NCI-H1105 treated with DMSO at 0.1 percent for 48 hours (cell line): ENCODE measurements around the gene REEP1.

ENCODE experiments used
- DNase-seq: peaks from one replicate; lab custom pipeline; 2025; lab: John Stamatoyannopoulos, UW

The REEP1 gene, protein sequence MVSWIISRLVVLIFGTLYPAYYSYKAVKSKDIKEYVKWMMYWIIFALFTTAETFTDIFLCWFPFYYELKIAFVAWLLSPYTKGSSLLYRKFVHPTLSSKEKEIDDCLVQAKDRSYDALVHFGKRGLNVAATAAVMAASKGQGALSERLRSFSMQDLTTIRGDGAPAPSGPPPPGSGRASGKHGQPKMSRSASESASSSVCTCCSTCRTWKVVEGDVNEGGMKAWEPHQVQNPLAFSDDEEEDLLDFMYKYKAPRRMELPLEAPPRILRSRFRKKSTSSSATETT

DNA sequence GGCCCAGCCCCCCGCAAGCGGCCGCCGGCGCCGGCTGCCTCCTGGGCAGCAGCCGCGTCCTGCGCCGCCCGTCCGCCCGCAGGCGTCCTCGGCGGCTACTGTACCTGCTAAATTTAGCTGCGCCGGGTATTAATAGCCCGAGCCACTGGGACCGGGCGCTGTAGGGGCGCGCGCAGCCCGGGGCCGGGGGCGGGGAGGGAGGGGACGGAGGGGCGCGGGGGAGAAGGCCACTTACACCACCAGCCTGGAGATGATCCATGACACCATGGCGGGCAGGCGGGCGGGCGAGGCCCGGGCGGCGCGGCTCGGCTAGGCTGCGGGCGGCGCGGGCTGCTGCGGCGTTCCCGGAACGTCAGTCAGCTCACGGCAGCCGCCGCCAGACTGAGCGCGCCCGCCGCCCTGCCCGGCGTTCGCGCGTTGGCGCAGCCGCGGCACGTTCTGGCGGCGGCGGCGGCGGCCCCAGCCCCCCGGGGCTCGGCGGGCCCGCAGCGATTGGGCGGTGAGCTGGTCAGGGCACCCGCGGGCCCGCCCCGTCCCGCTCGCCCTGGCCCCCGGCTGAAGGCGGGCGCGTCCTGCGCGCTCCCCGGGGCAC lies at the start of gene REEP1:
REEP1 (minus strand) TSS at position 383 of the 592 bp plus-strand sequence; CDS start at position 267, 116 bp downstream.
- peak; percentile 29 for DNase-seq

DNA sequence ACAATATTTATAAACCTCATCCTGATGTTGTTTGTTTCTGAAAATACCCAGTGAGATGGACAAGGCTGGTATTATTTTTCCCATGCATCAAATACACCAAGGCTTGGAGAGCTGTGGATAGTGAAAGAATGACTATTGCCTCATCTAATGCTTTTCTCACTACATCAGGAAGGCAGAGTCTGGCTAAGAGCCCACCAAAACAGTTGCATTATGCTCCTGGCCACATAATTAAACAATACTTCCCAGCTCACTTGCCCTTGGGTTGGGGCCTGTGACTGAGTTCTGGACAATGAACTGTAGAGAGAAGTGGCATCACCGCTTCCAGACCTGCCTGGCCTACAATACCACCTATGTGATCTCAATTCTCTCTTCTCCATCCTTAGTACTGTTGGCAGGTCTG lies 46.4 kb upstream of the REEP1 start:
- DNase-seq, result no peak

DNA sequence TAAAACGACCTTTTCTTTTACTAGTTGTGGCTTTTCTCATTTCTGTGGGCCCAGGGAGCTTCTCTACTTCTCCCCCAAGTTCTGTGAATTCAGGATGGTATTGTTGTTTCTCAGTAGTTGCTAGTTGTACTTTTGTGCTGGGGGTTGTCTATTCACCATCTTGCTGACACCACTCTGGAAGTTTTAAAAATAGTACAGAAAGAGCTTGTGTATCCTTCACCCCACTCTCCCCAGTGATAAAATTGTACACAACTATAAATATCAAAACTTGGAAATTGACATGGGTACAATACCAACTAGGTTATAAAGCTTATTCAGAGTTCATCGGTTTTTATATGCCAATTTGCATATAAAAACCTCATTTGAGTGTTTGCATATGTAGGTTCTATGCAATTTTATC lies 45.3 kb upstream of the REEP1 start:
- no peak for DNase-seq

DNA sequence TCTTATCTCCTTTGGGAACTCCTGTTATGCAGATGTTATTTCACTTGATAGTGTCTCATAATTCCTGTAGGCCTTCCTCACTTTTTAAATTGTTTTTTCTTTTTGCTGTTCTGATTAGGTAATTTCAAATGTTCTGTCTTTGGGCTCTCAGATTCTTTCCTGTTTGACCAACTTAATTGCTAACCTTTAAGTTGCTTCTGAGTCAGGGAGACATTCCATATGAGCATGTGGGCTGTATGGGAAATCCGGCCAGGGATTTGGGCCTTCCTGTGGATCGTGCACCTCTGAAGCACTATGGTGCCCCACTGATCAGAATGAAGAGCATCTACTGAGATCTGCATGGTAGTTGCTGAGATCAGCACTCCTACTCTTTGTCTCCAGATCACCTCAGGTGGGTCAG lies 44.7 kb upstream of the REEP1 start:
- DNase-seq, result no peak

DNA sequence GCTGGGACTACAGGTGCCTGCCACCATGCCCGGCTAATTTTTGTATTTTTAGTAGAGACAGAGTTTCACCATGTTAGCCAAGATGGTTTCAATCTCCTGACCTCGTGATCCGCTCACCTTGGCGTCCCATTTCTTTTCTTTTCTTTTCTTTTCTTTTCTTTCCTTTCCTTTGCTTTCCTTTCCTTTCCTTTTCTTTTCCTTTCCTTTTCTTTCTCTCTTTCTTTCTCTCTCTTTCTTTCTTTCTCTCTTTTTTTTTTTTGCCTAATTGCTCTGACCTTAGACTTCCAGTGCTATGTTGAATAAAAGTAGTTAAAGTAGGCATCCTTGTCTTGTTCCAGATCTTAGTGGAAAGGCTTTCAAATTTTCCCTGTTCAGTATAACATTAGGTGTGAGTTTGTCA lies 41.0 kb upstream of the REEP1 start:
- DNase-seq, result no peak

DNA sequence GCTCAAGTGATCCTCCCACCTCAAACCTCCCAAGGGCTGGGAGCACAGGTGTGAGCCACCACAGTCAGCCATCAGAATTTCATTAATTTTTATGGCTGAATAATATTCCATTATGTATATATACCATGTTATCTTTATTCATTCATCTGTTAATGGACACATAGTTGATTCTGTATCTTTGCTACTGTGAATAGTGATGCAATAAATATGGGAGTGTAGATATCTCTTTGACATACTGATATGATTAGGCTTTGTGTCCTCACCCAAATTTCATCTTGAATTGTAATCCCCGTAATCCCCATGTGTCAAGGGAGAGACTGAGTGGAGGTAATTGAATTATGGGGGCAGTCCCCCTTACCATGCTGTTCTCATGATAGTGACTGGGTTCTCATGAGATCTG lies 38.2 kb upstream of the REEP1 start:
- no peak for DNase-seq

DNA sequence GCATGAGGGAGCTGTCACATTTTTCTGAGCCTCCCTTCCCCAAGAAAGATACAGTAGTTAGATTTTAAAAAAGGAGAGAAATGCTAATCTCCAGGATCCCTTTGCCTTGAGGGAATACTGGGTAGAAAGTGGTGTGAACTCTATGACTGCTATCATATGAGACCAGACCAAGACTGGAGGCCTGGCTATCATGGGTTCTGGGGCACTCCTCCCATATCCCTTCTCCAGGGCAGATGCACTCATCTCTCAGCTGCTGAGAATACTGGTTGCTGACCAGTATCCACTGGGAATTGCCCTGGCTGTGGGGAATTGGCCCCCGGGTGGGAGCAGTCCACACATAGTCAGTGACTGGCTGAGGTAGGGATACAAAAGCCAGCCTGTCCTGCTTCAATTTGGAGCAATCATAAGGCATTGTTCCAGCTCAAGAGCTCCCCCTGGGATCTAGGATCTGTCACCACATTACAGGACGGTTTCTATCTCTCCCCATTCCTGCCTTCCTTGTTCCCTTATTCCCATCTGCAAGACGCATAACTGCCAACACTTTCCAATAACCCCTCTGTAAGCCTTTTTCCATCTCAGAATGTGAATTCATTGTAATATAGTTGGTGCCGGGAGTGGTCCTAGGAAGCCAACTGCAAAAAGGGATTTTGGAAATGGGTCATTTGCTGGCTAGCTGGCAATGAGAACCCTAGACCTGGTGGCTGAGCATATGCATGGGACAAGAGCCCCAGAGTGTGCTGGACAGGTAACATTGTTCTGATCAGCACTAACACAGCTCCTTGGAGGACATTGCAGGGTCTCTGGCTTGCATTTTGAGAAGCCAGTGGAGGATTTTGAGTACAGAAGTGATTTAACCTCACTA lies 35.4 kb upstream of the REEP1 start:
- peak; percentile 20 for DNase-seq

DNA sequence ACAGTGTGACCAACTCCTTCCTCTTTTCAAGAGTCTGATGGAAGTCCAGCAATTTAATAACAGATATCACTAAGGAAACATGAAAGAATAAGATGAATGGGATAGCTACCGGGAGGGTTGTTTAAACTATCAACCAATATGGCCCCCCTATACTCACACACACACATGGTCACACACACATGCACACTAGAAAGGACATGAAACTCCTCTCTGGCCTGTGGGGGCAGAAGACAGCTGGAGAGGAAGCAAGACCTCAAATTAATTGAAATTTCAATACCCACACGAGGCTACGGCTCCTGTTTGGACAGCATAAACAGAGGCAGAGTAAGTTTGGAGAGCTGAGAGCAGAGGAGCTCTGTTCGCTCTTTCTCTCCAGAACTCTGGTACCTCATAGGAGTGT lies 34.7 kb upstream of the REEP1 start:
- no peak for DNase-seq

DNA sequence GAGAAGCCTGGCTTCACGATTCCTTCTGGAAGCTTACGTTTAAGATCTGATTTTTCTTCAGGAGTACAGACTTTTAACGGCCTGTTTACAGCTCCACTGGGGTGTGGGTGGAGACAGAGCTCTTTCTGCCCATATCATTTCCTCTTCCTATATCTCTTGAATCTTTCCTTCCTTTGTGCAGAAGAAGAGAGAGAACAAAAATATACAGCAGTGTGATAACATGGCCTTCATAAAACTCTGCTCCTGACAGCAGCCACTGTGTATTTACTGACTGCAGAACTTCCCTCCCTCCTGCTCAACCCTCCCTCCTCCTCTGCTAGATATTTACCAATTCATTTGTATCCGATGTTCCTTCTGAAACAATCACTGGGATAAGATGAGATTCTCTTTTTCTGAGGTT lies 34.1 kb upstream of the REEP1 start:
- DNase-seq, result no peak

DNA sequence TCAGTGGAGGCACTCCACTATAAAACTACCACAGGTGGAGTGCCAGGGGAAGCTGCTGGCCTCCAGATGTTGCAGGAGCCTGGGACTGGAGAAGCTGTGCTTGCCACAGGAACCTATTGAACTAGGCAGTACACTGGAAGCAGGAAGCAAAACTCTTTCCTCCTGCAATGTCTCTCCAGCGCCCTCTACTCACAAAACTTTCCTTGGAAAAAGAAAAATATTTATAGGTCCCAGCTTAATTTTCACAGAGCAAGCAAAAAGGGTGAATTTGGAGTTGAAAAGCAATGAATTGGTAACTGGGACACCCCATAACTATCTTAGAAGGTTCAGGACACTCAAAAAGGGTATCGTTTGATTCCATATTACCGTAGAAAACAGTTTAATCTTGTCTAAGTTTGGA lies 33.2 kb upstream of the REEP1 start:
- DNase-seq, result no peak

DNA sequence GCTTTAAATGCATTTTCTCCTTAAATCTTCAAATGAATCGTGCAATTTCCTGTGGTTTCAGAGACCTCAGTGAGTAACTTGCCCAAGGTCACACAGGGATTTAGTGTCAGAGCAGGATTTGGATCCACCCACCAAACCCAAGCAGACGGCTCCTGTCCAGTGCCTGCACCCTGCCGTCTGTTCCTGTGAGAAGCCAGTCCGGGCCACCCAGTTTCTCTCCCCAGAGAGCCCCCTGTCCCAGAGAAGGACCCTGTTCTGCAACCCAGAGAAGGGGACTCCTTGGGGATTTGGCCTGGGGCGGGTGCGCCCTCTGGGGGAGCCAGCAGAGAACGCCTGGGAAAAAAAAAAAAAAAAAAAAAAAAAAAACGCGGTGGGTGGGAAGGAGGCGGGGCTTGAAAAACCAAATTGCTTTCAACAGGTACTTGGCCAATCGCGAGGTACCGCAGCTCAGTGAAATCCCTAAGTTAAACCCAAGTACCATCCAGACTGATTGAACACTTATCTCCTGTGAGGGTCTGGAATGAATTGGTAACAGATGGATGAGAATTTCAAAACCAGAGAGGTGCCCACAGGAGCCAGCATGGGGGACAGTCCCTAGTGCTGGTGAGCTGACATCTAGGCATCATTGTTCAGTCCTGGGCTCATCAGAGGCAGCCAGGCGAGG lies 30.9 kb upstream of the REEP1 start:
- peak; percentile 26 for DNase-seq

DNA sequence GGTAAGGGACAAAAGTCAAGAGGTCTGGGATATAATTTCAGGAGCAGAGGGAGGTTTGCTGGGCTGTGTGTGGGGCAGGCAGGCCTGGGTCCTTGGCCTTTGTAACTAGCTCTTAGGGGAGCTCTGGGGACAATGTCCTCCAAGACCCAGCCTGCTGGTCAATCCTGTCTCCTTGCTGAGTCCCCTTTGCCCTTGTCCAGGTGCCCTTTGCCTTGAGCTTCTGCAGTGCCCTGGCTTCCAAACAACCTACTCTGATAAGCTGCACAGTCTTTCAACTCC lies 30.0 kb upstream of the REEP1 start:
- DNase-seq, result no peak

DNA sequence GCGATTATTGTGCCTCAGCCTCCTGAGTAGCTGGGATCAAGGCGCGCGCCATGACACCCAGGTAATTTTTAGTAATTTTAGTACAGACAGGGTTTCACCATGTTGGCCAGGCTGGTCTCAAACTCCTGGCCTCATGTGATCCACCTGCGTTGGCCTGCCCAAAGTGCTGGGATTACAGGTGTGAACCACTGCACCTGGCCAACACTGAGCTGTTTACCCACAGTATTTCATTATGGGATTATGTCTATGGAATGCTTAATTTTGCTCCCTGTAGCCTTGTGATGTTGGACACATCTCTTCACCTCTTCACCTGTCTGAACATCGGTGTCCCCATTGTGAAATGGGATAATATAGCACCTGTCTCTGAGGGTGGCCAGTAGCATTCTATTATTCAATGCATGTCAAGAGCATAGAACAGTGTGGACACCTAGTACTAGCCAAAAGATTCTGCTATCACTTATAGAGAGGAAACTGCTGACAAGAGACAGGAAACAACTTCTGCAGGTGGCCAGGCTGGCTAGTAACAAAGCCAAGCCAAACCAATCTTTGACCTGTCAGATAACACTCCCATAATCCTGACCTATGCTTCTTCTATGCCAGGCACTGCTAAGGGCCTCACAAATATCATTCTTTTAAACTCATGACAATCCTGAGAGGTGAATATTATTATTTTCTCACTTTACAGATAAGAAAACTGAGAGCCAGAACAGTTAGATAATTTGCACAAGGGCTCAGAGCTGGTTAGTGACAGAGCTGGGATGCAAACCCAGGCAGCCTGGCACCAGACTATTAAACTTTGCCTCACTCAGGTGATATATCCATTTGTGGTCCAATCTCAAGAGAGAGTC lies 29.4 kb upstream of the REEP1 start:
- no peak for DNase-seq

DNA sequence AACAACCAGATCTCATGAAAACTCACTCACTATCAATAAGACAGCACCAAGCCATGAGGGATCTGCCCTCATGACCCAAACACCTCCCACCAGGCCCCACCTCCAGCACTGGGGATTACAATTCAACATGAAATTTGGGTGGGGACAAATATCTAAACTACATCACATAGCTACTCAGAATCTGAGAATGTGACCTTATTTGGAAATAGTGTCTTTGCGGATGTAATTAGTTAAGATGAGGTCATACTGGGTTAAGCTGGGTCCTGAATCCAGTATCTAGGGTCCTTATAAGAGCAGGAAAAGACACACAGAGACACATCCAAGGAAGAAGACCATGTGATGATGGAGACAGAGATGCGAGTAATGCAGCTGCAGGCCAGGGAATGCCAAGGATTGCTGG lies 27.5 kb upstream of the REEP1 start:
- no peak for DNase-seq

DNA sequence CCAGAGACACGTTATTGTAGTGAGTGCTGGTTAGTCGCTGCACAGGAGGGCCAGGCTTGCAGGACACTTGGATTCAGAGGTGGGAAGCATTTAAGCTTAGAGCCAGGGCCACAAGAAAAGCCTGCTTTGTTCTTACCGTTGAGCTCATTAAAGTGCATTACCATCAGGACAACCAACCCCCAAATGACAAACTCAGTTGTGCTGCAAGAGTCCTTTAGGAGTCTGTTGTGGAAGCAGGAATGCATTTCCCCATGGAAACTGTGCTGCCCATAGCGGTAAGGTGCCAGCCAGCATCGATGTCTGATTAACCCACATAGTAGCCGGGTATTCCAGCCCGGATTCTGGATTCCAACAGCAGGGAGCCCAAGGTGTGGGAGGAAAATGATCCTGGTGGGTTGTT lies 23.4 kb upstream of the REEP1 start:
- DNase-seq, result no peak

DNA sequence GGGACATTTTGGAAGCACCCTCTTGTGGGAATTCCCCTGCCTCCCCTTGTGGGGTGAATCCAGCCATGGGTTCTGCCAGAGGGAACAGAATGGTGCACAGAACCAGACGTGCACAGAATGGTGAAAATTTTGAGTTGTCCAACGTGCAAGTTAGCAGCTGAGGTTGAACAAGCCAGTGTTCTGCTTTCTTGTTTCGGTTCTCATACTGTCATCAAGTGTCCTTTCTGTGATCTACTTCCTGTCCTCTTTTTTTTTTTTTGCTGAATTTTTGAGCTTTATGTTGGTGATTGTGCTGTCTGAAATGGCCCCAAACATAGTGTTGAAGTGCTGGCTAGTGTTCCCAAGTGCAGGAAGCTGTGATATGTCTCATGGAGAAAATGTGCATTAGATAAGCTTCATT lies 21.5 kb upstream of the REEP1 start:
- no peak for DNase-seq

DNA sequence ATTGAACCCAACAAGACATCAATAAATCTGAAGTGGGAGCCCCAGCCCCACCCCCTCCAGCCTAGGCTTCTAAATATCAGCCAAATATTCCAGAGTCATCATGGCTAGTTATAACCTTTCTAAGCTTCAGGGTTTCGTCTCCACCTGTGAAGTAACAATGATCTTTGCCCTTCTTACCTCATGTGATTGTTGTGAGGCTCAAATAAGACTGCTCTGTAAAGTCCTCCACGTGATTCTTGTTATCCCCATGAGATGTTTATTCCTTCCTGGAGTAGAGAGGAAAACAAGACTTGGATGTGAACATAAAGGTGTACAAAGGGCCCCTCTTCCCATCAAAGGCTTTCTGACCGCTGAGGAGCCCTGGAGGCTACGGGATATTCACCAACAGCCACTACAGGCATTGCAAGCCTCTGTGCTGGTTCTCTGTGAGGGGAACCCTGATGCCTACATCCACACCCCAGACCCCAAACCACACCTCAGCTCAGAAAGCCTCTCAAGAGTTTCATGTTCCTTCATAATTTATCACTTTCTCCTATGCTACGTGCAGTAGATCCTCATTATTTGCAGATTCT lies 20.1 kb upstream of the REEP1 start:
- no peak for DNase-seq

DNA sequence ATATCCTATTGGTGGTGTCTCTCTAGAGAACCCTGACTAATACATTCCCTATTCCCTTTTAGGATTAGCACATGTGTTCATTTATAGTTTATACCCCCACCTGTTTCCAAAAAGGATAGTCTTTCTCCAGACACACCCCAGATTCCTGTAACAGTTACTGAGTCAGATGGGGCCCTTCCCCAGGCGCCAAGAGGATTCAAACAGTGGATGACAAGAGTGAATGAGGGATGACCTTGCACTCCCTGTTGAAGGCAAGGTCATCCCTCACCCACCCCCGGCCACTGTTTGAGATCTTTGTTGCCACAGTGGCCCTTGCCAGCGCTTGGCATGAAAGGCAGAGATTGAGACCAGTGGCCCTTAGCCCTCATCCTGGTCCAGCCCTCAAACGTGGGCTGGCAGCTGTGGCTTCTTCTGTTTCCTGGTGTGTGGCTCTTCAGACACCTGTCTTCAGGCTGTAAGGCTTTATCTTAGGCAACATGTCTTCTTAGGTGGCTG lies 15.3 kb upstream of the REEP1 start:
- DNase-seq, result no peak

DNA sequence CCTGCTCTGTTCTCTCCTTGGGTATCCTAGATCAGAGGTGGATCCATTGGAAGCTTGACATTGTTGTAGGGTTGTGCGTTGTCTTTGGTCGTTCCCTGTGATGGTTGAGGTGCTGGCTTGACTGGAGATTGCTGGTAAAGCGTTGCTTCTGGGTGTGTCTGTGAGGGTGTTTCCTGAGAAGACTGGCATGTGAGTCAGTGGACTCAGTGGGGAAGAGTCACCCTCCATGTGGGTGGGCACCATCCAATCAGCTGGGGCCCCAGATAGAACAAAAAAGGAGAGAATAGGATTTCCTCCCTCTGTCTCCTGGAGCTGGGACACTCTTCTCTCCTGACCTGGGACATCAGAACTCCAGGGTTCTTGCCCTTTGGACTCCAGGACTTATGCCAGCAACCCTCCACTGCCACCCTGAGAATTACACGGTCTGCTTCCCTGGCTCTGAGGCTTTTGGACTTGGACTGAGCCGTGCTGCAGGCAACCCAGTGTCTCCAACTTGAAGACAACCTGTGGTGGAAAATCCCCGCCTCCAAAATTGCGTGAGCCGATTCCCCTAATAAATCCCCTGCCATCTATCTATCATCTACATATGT lies 14.8 kb upstream of the REEP1 start:
- no peak for DNase-seq

DNA sequence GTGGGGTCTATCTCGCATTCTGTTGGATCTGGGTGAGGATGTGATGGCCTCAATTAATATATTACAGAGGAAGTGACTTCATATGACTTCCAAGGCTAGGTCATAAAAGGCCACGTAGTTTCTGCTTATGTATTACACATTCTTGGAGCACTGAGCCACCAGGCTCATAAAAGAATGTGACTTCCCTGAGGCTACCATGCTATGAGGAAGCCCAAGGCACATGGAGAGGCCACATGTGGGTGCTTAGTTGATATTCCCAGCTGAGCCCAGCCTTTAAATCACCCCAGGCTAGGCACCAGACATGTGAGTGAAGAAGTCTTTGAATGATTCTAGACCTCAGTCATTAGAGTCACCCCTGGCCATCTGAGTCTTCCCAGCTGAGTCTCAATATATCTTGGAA lies 13.3 kb upstream of the REEP1 start:
- DNase-seq, result no peak

DNA sequence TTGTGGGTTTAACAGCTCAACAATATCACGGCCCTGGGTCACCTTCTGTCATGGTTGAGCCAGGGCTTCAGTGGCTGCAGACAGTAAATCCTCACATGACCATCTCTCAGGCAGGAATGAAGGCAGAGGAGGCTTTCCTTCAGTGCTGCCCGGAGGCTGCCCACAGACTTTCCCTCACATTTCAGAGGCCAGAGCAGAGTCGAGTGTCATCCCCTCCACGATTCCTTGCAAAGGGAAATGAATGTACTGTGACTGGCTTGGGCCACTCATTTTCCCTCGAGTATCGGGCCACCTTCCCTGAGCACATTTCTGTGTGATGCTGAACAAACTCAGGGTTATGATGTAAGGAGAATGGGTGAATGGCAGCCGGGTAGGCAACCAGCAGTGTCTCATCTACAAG lies 10.0 kb upstream of the REEP1 start:
- DNase-seq, result no peak
